Vagina (tissue), 2 donors: Measurements from ENCODE around the gene TSPAN4. TPM values are rescaled to one million over a fixed set of nuclear protein-coding genes. Genes with fewer than 3 reads are reported as not detected.

Experiments used
- DNase-seq, 2 donors: peaks; one replicate each; pipeline ENCODE4 v3.0.0-alpha.2; 2017; ENCODE audit errors: extremely low spot score in 2 of 2
- H3K27ac ChIP-seq: fragments of 200-600 bp; sonication (generic); one replicate; pipeline ENCODE4 v1.5.1; 2019
- H3K27me3 ChIP-seq: fragments of 200-600 bp; sonication (generic); one replicate; pipeline ENCODE4 v1.5.1; 2019
- H3K36me3 ChIP-seq, 2 donors: fragments of 200-600 bp; sonication (generic); one replicate each; pipeline ENCODE4 v1.5.1; 2017 to 2019
- H3K4me1 ChIP-seq: fragments of 200-600 bp; sonication (generic); one replicate; pipeline ENCODE4 v1.5.1; 2019
- H3K4me3 ChIP-seq, 2 donors: fragments of 200-600 bp; sonication (generic); 1 replicate in 1 of 2; 2 replicates in 1 of 2; pipeline ENCODE4 v1.5.1; 2016 to 2019
- H3K9me3 ChIP-seq: fragments of 200-600 bp; sonication (generic); one replicate; pipeline ENCODE4 v1.5.1; 2019
- CTCF ChIP-seq, 3 experiments: fragments of 450-650 bp in 2 of 3; fragments of 200-600 bp in 1 of 3; sonication (generic) in 1 of 3; IDR thresholded peaks; one replicate each; pipeline ENCODE4 v1.5.1; 2017 to 2019; ENCODE audit warnings: antibody characterized with exemption in 3 of 3, mild to moderate bottlenecking in 2 of 3, moderate library complexity in 2 of 3
- POLR2A ChIP-seq, 2 donors: fragments of 450-650 bp; IDR thresholded peaks; one replicate each; pipeline ENCODE4 v1.6.1; 2017; ENCODE audit warnings: antibody characterized with exemption in 2 of 2, mild to moderate bottlenecking in 2 of 2, moderate library complexity in 2 of 2
- POLR2AphosphoS5 ChIP-seq, 2 donors: sonication (generic); formaldehyde crosslinking; IDR thresholded peaks; one replicate each; pipeline ENCODE4 v1.9.0; 2017; ENCODE audit warnings: antibody characterized with exemption in 2 of 2, mild to moderate bottlenecking in 2 of 2, low read depth in 1 of 2; ENCODE audit not compliant: insufficient read depth in 1 of 2
- intact Hi-C: fragments of 100-400 bp; cut with DNase I; formaldehyde crosslinking; loops from one replicate; pipeline ENCODE4 v1.15.1; 2023
- total RNA-seq: library from RNA; depleted of rRNA; stranded (reverse); fragments of >200 nt; gene quantifications from one replicate; pipeline ENCODE4 v1.2.3, GENCODE V29; 2016

The TSPAN4 gene
- total RNA-seq, 1 donor from 2014 or later = 99.0 TPM

- TF ChIP-seq POLR2AphosphoS5 (IDR thresholded peaks at IDR 0.05; ENCODE audit: insufficient read depth in 1 of 2, low read depth in 1 of 2) (no peak), POLR2A (IDR thresholded peaks at IDR 0.05) (no peak), CTCF (IDR thresholded peaks at IDR 0.05) (no peak)
- no peaks in the 10 kb centered on the region for H3K9me3 ChIP-seq
- intact Hi-C loops = no loop called here
- DNase-seq = no peak
- no peak overlapping the region for H3K27ac ChIP-seq
- H3K27me3 ChIP-seq = no peaks in the 10 kb centered on the region
- H3K4me1 ChIP-seq = no peaks in the 10 kb centered on the region
- peaks cover 0 to 12% of the 10 kb centered on the region in 2 donors for H3K36me3 ChIP-seq
- no peak overlapping the region for H3K4me3 ChIP-seq
These were observed 52.0 kb downstream of the TSPAN4 start for GRCh38 chr11:894575-895201.

- Histone ChIP-seq H3K27ac (no peak overlapping the region), H3K4me1 (no peaks in the 10 kb centered on the region), H3K4me3 (no peak overlapping the region), H3K36me3 (peaks cover 0 to 20% of the 10 kb centered on the region in 2 donors), H3K9me3 (no peaks in the 10 kb centered on the region), H3K27me3 (no peaks in the 10 kb centered on the region)
- intact Hi-C loops = no loop called here
- DNase-seq = no peak
- TF ChIP-seq CTCF (IDR thresholded peaks at IDR 0.05) = no peak
- TF ChIP-seq POLR2A (IDR thresholded peaks at IDR 0.05) = no peak
- TF ChIP-seq POLR2AphosphoS5 (IDR thresholded peaks at IDR 0.05; ENCODE audit: insufficient read depth in 1 of 2, low read depth in 1 of 2) = no peak
These were observed 52.9 kb downstream of the TSPAN4 start for GRCh38 chr11:895331-896110.

GRCh38 chr11:897253-898142 is 54.8 kb downstream of the TSPAN4 start:
- Histone ChIP-seq H3K9me3 (no peaks in the 10 kb centered on the region), H3K27me3 (no peaks in the 10 kb centered on the region), H3K27ac (no peak overlapping the region), H3K4me3 (no peak overlapping the region), H3K36me3 (peaks cover 3 to 39% of the 10 kb centered on the region in 2 donors), H3K4me1 (no peaks in the 10 kb centered on the region)
- no peak for TF ChIP-seq POLR2AphosphoS5 (IDR thresholded peaks at IDR 0.05; ENCODE audit: insufficient read depth in 1 of 2, low read depth in 1 of 2)
- no peak for TF ChIP-seq CTCF (IDR thresholded peaks at IDR 0.05)
- no peak for TF ChIP-seq POLR2A (IDR thresholded peaks at IDR 0.05)
- intact Hi-C loops = no loop called here
- no peak for DNase-seq

- Histone ChIP-seq H3K27ac (no peak overlapping the region), H3K4me1 (no peaks in the 10 kb centered on the region), H3K27me3 (no peaks in the 10 kb centered on the region), H3K9me3 (no peaks in the 10 kb centered on the region), H3K36me3 (peaks cover 3 to 45% of the 10 kb centered on the region in 2 donors), H3K4me3 (no peak overlapping the region)
- intact Hi-C loops = no loop called here
- no peak for DNase-seq
- TF ChIP-seq POLR2AphosphoS5 (IDR thresholded peaks at IDR 0.05; ENCODE audit: insufficient read depth in 1 of 2, low read depth in 1 of 2) (no peak), POLR2A (IDR thresholded peaks at IDR 0.05) (no peak), CTCF (IDR thresholded peaks at IDR 0.05) (no peak)
These were observed 55.5 kb downstream of the TSPAN4 start for GRCh38 chr11:898143-898511.
